Measurements from ENCODE around the gene DDIT4. TPM values are rescaled to one million over a fixed set of nuclear protein-coding genes. Genes with fewer than 3 reads are reported as not detected.
A peak's percentile ranks its signal among the peaks of the same experiment; 100 is the strongest.
"Not testable (repeated sequence)": the region's sequence is repeated elsewhere in the genome, so short reads cannot be mapped to it uniquely, and the experiment has no call there.

Gene DDIT4
- total RNA-seq, 2 experiments from 2014 or later = 1,071 to 1,096 TPM

DNA sequence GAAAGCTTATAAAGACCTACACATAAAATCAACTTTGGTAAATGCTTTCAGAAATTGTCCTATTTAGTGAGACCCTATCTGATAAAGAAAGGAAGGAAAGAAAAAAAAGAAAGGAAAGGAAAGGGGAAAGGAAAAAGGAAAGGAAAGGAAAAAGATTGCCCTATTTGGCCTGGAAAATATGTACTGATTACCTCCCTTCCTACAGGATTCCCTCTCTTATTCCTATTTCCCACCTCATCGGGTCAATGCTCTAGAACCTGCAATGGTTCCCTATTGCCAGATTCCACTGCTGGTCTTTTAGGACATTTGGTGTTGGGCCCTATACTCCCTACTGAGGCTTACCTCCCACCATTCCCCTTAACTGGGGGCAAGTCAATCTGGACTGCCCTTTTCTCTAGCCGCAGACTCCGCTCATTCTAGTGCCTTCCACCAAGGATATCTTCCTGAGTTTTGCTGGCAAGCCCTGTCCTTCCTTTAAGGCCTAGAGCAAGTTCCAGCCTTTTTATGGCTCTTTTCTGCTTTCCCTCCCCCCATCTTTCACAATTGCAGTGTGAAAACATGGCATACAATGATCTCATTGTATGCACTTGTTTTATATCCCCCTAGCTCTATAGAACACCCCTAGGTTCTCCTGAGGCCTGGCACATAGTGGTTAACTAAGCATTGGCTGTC is 4.4 kb downstream of the DDIT4 start:
- H3K4me3 Mint-ChIP-seq = no peak overlapping the region
- no peak for DNase-seq
- H3K36me3 Mint-ChIP-seq (ENCODE audit: low read depth) = peaks cover 37% of the 10 kb centered on the region
- TF ChIP-seq, protein P1, sequence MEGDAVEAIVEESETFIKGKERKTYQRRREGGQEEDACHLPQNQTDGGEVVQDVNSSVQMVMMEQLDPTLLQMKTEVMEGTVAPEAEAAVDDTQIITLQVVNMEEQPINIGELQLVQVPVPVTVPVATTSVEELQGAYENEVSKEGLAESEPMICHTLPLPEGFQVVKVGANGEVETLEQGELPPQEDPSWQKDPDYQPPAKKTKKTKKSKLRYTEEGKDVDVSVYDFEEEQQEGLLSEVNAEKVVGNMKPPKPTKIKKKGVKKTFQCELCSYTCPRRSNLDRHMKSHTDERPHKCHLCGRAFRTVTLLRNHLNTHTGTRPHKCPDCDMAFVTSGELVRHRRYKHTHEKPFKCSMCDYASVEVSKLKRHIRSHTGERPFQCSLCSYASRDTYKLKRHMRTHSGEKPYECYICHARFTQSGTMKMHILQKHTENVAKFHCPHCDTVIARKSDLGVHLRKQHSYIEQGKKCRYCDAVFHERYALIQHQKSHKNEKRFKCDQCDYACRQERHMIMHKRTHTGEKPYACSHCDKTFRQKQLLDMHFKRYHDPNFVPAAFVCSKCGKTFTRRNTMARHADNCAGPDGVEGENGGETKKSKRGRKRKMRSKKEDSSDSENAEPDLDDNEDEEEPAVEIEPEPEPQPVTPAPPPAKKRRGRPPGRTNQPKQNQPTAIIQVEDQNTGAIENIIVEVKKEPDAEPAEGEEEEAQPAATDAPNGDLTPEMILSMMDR (IDR thresholded peaks at IDR 0.05) = no peak
- intact Hi-C loops (cut with micrococcal nuclease) = no loop called here
- H3K27me3 Mint-ChIP-seq = no peaks in the 10 kb centered on the region
- H3K4me1 Mint-ChIP-seq (ENCODE audit: low read depth) = peaks cover 25% of the 10 kb centered on the region
- no peaks in the 10 kb centered on the region for H3K9me3 Mint-ChIP-seq
- POLR2A ChIA-PET = interaction anchor here (0.6 to 13.5 kb wide), 9 partner anchors 12 to 73 kb away, joined by 3 to 290 read pairs (median 14); no protein-coding TSS in a partner anchor
- H3K27ac Mint-ChIP-seq = peak overlapping the region; percentile 2
- CTCF ChIA-PET = interaction anchor here (0.7 to 11.4 kb wide), 9 partner anchors 9 to 229 kb away, joined by 3 to 164 read pairs (median 7); no protein-coding TSS in a partner anchor
- ATAC-seq = no peak

GRCh38 chr10:72278668-72279393 is 5.1 kb downstream of the DDIT4 start:
- DNase-seq = no peak
- Mint-ChIP-seq H3K9me3 (no peaks in the 10 kb centered on the region), H3K4me3 (no peak overlapping the region), H3K36me3 (ENCODE audit: low read depth) (peaks cover 32% of the 10 kb centered on the region), H3K27me3 (no peaks in the 10 kb centered on the region), H3K4me1 (ENCODE audit: low read depth) (peaks cover 27% of the 10 kb centered on the region), H3K27ac (peak overlapping the region; percentile 42)
- POLR2A ChIA-PET = interaction anchor here (0.6 to 13.5 kb wide), 7 partner anchors 13 to 72 kb away, joined by 3 to 290 read pairs (median 62); no protein-coding TSS in a partner anchor
- ATAC-seq = no peak
- TF ChIP-seq, protein P1 (IDR thresholded peaks at IDR 0.05) = peak; percentile 36
- CTCF ChIA-PET = interaction anchor here (0.6 to 11.4 kb wide), 10 partner anchors 8 to 230 kb away, joined by 3 to 164 read pairs (median 5); no protein-coding TSS in a partner anchor
- intact Hi-C loops (cut with micrococcal nuclease) = no loop called here

GRCh38 chr10:72279587-72279986 is 5.9 kb downstream of the DDIT4 start:
- H3K27me3 Mint-ChIP-seq; H3K4me3 Mint-ChIP-seq; H3K9me3 Mint-ChIP-seq; ATAC-seq; intact Hi-C loops (cut with micrococcal nuclease); H3K27ac Mint-ChIP-seq; DNase-seq: not testable (repeated sequence)
- peaks cover 24% of the 10 kb centered on the region for H3K36me3 Mint-ChIP-seq (ENCODE audit: low read depth)
- peaks cover 29% of the 10 kb centered on the region for H3K4me1 Mint-ChIP-seq (ENCODE audit: low read depth)
- ChIA-PET CTCF (interaction anchor here (1.1 to 11.4 kb wide), 6 partner anchors 8 to 59 kb away, joined by 4 to 164 read pairs (median 6); no protein-coding TSS in a partner anchor), POLR2A (interaction anchor here (1.1 to 13.5 kb wide), 5 partner anchors 13 to 53 kb away, joined by 3 to 290 read pairs (median 138); no protein-coding TSS in a partner anchor)

GRCh38 chr10:72283131-72283530 is 9.4 kb downstream of the DDIT4 start:
- ChIA-PET POLR2A (interaction anchor here (1.8 to 13.5 kb wide), 3 partner anchors 8 to 49 kb away, joined by 9 to 290 read pairs (median 269); no protein-coding TSS in a partner anchor), CTCF (interaction anchor here (1.5 to 11.4 kb wide), 3 partner anchors 8 to 56 kb away, joined by 4 to 164 read pairs (median 11); no protein-coding TSS in a partner anchor)
- no peak overlapping the region for H3K27ac Mint-ChIP-seq
- H3K4me3 Mint-ChIP-seq = no peak overlapping the region
- peaks cover 3% of the 10 kb centered on the region for H3K9me3 Mint-ChIP-seq
- no peaks in the 10 kb centered on the region for H3K36me3 Mint-ChIP-seq (ENCODE audit: low read depth)
- ATAC-seq = no peak
- peaks cover 30% of the 10 kb centered on the region for H3K4me1 Mint-ChIP-seq (ENCODE audit: low read depth)
- TF ChIP-seq, protein P1 (IDR thresholded peaks at IDR 0.05) = no peak
- no peaks in the 10 kb centered on the region for H3K27me3 Mint-ChIP-seq
- no peak for DNase-seq
- intact Hi-C loops (cut with micrococcal nuclease) = no loop called here

GRCh38 chr10:72285972-72286521 is 12.3 kb downstream of the DDIT4 start:
- Mint-ChIP-seq H3K36me3 (ENCODE audit: low read depth) (no peaks in the 10 kb centered on the region), H3K27me3 (no peaks in the 10 kb centered on the region), H3K27ac (peak overlapping the region; percentile 54), H3K4me1 (ENCODE audit: low read depth) (peaks cover 29% of the 10 kb centered on the region), H3K4me3 (no peak overlapping the region), H3K9me3 (peaks cover 3% of the 10 kb centered on the region)
- ATAC-seq (no peak), DNase-seq (no peak)
- intact Hi-C loops (cut with micrococcal nuclease) = no loop called here
- TF ChIP-seq, protein P1 (IDR thresholded peaks at IDR 0.05) = no peak
- POLR2A ChIA-PET = interaction anchor here (0.6 to 14.5 kb wide), 5 partner anchors 9 to 55 kb away, joined by 3 to 269 read pairs (median 4); partner anchors contain the start of gene DDIT4
- CTCF ChIA-PET = interaction anchor here (0.7 to 2.5 kb wide), 4 partner anchors 11 to 54 kb away, joined by 3 to 6 read pairs (median 4); no protein-coding TSS in a partner anchor

All from activated CD8-positive, alpha-beta T cell treated with anti-CD3 and anti-CD28 coated beads for 36 hours (primary cell).